Medulla oblongata (tissue), 1 donor: Measurements from ENCODE around the gene DZIP1L.

ENCODE experiments used
- DNase-seq: peaks from one replicate; pipeline ENCODE4 v3.0.0-alpha.2; 2015; ENCODE audit errors: extremely low spot score

The DZIP1L gene

GRCh38 chr3:138068579-138069174, 46.7 kb downstream of the DZIP1L start:
- DNase-seq = peak; percentile 89

DNA sequence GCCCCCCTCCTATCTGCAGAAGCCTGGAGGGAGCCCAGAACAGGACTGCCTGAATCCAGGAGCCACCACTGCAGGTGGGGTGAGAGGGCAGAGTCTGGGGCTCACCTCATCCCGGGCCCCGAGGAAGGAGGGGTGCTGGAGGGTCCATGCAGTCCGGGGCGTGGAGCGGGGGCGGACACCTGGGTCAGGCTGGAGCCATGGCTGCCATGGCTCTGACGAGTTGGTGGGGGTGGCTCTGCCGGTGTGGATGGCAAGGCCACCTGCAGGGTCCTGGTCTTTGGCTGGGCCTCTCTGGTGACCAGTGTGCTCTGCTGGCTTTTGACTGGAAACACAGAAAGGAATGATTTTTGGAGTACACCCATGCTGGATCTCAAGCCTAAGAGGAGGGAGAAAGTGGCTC, 47.4 kb downstream of the DZIP1L start:
- no peak for DNase-seq

GRCh38 chr3:138066972-138067371, 48.4 kb downstream of the DZIP1L start:
- no peak for DNase-seq

DNA sequence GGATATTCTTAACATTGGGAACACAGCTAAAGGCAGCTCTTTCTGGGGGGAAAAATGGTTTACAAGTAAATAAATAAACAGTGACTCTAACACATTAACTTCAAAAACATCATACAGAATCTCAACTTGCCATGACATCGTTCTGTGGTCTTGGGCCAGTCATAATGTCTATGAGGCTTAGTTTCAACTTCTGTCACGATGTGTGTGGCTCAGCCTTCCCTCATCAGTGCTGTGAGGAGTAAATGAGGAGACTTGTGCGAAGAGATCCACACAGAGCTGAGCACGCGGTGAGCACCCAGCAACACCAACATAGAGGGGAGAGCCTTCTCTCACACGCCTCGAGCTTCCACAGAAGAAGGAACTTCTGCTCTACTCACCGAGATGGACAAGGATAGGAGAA, 49.0 kb downstream of the DZIP1L start:
- DNase-seq = no peak

GRCh38 chr3:138065949-138066348, 49.5 kb downstream of the DZIP1L start:
- DNase-seq = no peak

GRCh38 chr3:138063416-138063815, 52.0 kb downstream of the DZIP1L start:
- no peak for DNase-seq

DNA sequence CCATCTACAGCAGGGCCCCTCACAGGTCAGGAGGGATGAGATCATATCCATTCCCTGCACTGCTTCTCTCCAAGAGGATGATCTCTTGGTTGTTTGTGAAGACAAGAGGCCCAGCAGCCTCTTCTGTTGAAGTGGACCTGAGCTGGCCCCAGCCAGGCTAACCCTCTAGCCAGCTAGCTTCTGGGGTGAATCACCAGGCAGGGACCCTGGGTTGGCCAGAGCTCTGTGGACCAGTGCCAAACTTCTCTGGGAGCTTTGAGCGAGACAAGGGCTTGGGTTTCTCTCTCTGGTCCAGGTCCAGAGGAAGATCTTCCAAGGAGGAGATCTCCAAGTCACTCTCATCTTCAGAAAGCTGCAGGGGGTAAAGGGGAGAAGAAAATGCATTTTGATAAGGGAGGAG, 52.8 kb downstream of the DZIP1L start:
- no peak for DNase-seq

GRCh38 chr3:138062037-138062436, 53.4 kb downstream of the DZIP1L start:
- DNase-seq = no peak

DNA sequence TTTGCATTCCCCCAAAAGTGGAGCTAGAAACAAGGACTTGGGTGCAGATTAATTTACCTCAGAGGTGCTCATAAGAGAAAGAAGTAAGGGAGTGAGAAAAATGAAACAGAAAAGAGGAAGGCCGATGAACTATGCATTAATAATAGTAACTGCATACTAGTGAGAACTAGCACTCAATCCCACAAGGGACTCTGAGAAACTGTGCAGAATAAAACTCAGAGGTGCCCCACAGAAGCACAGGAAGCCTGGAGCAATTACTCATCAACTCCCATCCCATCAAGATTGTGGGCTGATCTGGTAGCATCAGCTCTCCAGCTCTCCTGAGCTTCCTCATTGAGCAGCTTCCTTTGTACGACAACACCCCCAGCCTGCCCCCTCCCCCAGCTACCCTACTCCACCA, 54.6 kb downstream of the DZIP1L start:
- DNase-seq = no peak

DNA sequence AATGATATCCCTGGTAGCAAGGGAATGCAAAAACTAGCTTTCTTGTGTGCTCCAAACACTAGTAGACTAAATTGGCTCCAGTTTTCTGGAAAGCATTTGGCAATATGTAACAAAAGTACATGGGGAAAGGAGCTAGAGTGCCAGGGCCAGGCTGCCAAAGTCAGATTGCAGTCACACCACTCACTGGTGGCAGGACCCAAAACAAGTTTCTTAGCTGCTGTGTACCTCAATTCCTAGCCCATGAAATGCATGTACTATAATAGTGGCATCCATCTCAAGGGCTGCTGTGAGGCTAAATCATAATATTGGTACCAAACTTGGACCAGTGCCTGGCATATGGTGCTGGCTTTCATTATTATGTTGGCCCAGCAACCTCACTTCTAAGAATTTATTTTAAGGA, 56.1 kb downstream of the DZIP1L start:
- no peak for DNase-seq

DNA sequence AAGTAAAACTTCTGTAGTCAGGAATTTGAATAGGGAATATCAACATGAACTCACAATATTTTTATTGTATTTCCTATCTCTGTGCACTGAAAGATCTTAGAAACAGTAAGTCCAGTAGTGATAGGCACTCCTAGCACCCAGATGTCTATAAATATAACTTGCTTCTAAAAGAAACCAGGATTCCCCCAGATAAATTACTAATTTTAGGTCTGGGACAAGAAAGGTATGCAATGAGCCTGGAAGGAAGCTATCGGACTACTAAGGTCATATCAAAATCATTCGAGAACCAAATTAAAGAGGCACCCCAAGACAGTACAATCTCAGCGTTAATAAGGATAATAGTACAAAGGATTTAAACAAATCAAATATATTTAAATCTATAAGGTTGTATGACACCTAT, 58.0 kb downstream of the DZIP1L start:
- no peak for DNase-seq

- DNase-seq = no peak
Measured at GRCh38 chr3:138054057-138054456, 61.4 kb downstream of the DZIP1L start.

- DNase-seq = peak; percentile 18
Measured at GRCh38 chr3:138051947-138052802, 63.2 kb downstream of the DZIP1L start.

GRCh38 chr3:138049157-138049919, 66.1 kb downstream of the DZIP1L start:
- DNase-seq = no peak

DNA sequence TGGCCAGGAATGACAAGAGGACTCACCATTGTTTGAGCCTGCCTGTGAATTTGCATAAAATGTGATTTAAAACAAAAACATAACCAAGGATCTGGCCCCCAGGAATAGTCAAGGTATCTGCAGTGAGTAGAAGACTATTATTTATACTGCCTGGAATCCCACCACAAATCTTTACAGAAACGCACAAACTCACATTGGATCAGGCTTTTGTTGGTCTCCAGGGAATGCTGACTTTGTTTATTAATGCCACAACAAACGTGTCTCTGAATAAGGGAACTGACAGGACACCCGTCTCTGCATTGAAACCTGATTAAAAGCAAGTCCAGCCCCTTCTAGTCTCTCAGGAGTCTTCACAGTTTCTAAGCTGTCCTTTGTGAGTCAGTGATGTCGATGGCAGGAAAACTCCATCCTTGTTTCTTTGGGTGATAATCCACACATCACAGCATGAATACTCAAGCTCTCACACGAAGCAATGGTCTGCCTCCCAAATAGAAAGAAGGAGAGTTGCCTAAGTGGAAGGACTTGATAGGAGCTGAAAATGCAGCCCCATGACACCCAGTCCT, 67.7 kb downstream of the DZIP1L start:
- DNase-seq = no peak

DNA sequence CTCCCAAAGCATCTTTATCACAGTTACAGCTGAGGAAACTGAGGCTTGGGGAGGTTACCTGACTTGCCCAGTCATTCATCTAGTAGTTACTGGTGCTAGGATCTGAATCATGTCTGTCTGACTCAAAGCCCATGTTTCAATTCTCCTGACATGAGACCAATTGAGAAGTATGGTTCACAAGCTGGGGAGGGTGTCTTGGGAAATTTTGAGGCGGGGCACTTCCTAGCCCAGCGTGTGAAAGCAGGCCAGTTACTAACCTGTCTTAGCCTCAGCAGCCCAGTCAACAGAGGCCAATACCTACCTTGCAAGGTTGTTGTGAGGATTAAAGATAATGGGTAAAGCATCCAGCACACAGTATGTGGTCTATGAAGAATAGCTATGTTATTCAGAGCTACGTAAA, 68.5 kb downstream of the DZIP1L start:
- DNase-seq = no peak

DNA sequence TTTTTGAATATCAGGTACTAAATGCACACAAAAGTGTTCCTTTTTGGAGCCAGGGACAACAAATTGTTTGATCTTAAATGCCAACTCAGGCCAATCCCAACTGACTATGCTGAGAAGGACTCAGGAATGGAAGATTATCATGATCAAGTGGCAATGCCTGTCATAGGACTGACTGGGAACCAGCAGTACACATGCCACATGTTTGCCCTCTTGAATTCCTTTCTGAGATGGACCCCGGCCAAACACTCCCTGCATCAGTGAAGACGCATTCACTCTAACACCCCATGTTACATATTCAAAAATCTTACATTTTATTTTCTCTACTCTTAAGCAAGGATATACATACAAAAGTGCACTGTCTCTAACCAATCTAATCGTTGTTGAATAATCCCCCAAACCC, 69.3 kb downstream of the DZIP1L start:
- DNase-seq = no peak

DNA sequence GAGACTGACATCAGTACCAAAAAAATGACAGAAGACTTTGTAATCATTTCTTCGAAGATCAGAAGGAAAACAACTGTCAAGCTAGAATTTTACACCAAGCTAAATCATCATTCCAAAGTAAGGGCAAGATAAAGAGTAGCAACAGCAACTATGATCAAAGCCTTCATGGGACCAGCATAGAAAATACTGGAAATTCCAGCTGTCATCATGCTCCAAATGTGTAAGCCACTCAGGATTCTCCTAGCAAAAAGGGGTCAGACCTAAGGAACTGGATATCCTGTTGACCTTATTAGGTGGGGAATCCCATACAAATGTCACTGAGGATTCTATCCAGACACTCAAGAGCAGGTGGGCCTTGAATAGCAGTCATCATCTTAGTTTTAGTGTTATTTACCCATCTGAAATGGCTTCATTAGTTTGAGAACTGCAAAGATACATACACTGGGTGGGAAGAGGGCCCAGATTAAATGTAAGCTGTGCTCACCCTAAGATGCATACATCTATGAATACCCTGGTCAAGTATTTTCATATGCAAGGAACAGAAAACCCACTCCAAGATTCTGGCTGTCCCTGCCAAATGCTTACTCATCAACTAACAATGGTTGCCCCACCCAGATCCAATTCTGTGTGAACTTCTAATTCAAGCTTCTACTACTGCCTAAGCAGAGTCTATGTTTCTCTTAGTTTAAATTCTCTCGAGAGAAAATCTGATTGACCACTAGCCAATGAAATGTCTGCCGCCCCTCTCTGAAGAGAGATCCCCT, 72.0 kb downstream of the DZIP1L start:
- DNase-seq = no peak

- DNase-seq = no peak
Measured at GRCh38 chr3:138042043-138042442, 73.4 kb downstream of the DZIP1L start.

DNA sequence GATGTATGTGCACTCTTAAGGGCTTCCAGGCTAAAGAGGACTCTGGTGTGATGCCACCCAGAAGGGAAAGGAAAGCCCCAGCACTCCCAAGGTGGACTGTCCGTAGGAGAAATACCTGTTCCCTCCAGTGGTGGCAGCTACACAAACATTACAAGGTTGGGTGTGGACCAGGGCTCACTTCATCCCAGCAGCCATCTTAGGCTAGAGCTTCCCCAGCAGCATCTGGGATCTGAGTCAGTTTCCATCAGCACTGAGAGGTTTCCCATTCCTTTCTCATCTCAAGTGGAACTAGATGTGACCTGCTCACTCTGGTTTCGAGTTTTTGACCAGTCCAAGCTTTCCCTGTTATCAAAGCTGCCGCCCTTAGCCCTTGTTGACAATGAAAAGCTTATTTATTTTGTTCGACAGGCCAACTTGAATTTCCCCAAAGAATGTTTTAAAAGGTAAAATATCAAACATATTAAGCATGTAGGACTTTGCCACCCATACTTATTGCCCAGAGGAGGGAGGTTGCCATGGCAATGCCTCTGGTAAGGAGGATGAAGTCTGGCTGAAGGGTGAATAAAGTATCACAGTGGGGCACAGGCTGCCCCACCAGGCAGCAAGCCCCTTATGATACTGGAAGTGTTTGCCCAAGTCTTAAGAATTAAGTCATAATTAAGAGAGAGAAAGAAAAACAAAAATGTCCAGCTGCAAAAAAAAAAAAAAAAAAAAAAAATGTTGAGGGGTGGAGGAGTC, 76.5 kb downstream of the DZIP1L start:
- no peak for DNase-seq

DNA sequence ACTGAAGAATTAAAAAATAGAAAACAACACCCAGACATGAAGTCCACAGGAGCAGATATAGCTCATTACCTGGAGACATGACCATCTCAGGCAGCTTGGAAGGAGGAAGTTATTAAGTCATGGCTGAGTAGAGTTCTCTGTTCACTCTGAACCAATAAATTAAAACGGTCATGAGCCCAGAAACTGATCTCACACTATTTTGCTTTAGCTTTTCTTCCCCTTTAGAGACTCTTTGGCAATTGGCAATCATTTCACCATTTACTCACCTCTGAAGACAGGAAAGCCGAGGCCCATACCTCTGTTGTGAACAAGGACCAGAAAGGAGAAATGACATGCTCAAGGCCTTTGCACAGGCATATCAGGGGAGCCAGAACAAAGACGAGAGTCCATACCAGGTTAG, 78.8 kb downstream of the DZIP1L start:
- DNase-seq = no peak
